A673 (cell line): ENCODE data around the gene NKD2. TPM values are rescaled to one million over a fixed set of nuclear protein-coding genes. Genes with fewer than 3 reads are reported as not detected.

ENCODE experiments used
- BruUV-seq: library from RNA; stranded (reverse); fragments of 400-500 nt; replicated peaks from 2 replicates; lab custom pipeline; 2021; lab: Mats Ljungman, UMichigan
- CTCF ChIA-PET: fragments of 300-600 bp; sonication (Branson Sonifier 250); formaldehyde crosslinking; loops from one replicate; lab custom pipeline; 2022; ENCODE audit warnings: antibody characterized with exemption; lab: Charles Lee
- POLR2A ChIA-PET: fragments of 300-600 bp; sonication (Branson Sonifier 250); formaldehyde crosslinking; loops from one replicate; lab custom pipeline; 2022; ENCODE audit warnings: antibody characterized with exemption; ENCODE audit not compliant: low non-redundant PET; lab: Charles Lee
- DNase-seq: peaks from one replicate; pipeline ENCODE4 v3.0.0-alpha.2; 2015; ENCODE audit warnings: low spot score
- H3K27ac ChIP-seq: fragments of 200-600 bp; sonication (generic); 2 replicates; pipeline ENCODE4 v1.5.1; 2016; ENCODE audit warnings: mixed run types, low read depth, mild to moderate bottlenecking, mixed read lengths, antibody characterized with exemption, low read length; ENCODE audit not compliant: poor library complexity, severe bottlenecking
- H3K27me3 ChIP-seq: fragments of 200-600 bp; sonication (generic); replicated peaks from 2 replicates; pipeline ENCODE4 v1.6.1; 2017; ENCODE audit warnings: mixed run types, low read depth, mild to moderate bottlenecking, mixed read lengths, antibody characterized with exemption, low read length; ENCODE audit not compliant: insufficient read depth, poor library complexity
- H3K36me3 ChIP-seq: fragments of 200-600 bp; sonication (generic); 2 replicates; pipeline ENCODE4 v1.6.1; 2016; ENCODE audit warnings: mixed run types, mild to moderate bottlenecking, mixed read lengths, antibody characterized with exemption, low read length; ENCODE audit not compliant: insufficient read depth, poor library complexity, severe bottlenecking
- H3K4me1 ChIP-seq: fragments of 200-600 bp; sonication (generic); 2 replicates; pipeline ENCODE4 v1.6.1; 2017; ENCODE audit warnings: mixed run types, mild to moderate bottlenecking, mixed read lengths, antibody characterized with exemption, low read length; ENCODE audit not compliant: insufficient read depth, poor library complexity, severe bottlenecking
- H3K4me3 ChIP-seq: fragments of 200-600 bp; sonication (generic); 2 replicates; pipeline ENCODE4 v1.5.1; 2016; ENCODE audit warnings: low read depth, mixed run types, mild to moderate bottlenecking, mixed read lengths, low read length; ENCODE audit not compliant: poor library complexity, severe bottlenecking
- H3K9me3 ChIP-seq: fragments of 200-600 bp; sonication (generic); 2 replicates; pipeline ENCODE4 v1.6.1; 2016; ENCODE audit warnings: mixed run types, low read depth, mild to moderate bottlenecking, mixed read lengths, antibody characterized with exemption, low read length; ENCODE audit not compliant: poor library complexity, severe bottlenecking
- CTCF ChIP-seq: fragments of 300-800, 200-600 bp; sonication (generic); conservative IDR thresholded peaks from 2 replicates; pipeline ENCODE4 v1.5.1; 2017; ENCODE audit warnings: low read depth, mild to moderate bottlenecking, antibody characterized with exemption, low read length, moderate library complexity, mixed read lengths
- EZH2 ChIP-seq: fragments of 200-600 bp; sonication (generic); IDR thresholded peaks from 2 replicates; pipeline ENCODE4 v1.6.1; 2017; ENCODE audit warnings: borderline replicate concordance, low read depth, mild to moderate bottlenecking, mixed read lengths, antibody characterized with exemption, low read length; ENCODE audit not compliant: poor library complexity, severe bottlenecking
- intact Hi-C: fragments of 100-400 bp; cut with micrococcal nuclease; formaldehyde crosslinking; loops from one replicate; pipeline ENCODE4 v1.10.0; 2022; ENCODE audit not compliant: unreplicated experiment
- total RNA-seq: library from RNA; stranded (reverse); gene quantifications from 2 replicates; pipeline ENCODE4 v1.2.3, GENCODE V29; 2021

The NKD2 gene
- total RNA-seq, 1 experiment from 2014 or later: 23.5 TPM

DNA sequence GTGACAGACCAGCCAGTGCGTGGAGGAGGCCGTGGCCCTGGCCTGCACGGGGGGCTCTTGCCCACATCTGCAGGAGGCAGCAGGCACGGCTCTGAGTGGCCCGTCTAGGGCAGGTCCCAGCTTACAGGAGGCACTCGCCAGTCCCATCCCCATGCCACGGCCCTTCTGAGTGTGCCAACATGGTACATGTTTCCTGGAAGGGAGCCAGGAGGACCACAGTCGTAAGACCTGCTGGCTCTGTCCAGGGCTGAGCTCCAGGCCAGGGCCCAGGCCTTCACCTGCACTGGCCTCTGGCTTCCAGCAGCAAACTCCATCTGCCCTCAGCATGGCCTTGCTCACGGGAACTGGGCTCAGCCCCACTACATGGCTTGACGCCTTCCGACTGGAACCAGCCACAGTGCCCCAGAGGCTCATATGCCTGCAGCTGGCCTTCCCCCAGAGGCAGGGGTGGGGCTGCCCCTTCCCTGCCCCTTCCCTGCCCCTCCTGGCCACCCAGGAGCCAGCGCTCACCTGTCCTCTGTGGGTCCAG lies 3.8 kb downstream of the NKD2 start:
- ChIA-PET CTCF (interaction anchor here (0.6 kb wide), 1 partner anchor 571 kb away, joined by 3 read pairs; no protein-coding TSS in a partner anchor), POLR2A (no interaction called here)
- no peaks in the 10 kb centered on the region for H3K9me3 ChIP-seq
- no peak overlapping the region for H3K27ac ChIP-seq
- no TSS peak for BruUV-seq
- no peak overlapping the region for H3K4me3 ChIP-seq
- TF ChIP-seq EZH2 (no peak), CTCF (no peak)
- intact Hi-C loops: no loop called here
- H3K27me3 ChIP-seq: no peaks in the 10 kb centered on the region
- peaks cover 11% of the 10 kb centered on the region for H3K4me1 ChIP-seq
- H3K36me3 ChIP-seq: peaks cover 2% of the 10 kb centered on the region
- DNase-seq: no peak

GRCh38 chr5:1012900-1013237 lies 4.3 kb downstream of the NKD2 start:
- no peak for DNase-seq
- H3K4me1 ChIP-seq: peaks cover 11% of the 10 kb centered on the region
- peaks cover 2% of the 10 kb centered on the region for H3K36me3 ChIP-seq
- CTCF ChIA-PET: interaction anchor here (0.6 kb wide), 1 partner anchor 571 kb away, joined by 3 read pairs; no protein-coding TSS in a partner anchor
- intact Hi-C loops: no loop called here
- no TSS peak for BruUV-seq
- H3K27me3 ChIP-seq: no peaks in the 10 kb centered on the region
- TF ChIP-seq EZH2 (no peak), CTCF (no peak)
- no peak overlapping the region for H3K4me3 ChIP-seq
- POLR2A ChIA-PET: no interaction called here
- no peak overlapping the region for H3K27ac ChIP-seq
- H3K9me3 ChIP-seq: no peaks in the 10 kb centered on the region

DNA sequence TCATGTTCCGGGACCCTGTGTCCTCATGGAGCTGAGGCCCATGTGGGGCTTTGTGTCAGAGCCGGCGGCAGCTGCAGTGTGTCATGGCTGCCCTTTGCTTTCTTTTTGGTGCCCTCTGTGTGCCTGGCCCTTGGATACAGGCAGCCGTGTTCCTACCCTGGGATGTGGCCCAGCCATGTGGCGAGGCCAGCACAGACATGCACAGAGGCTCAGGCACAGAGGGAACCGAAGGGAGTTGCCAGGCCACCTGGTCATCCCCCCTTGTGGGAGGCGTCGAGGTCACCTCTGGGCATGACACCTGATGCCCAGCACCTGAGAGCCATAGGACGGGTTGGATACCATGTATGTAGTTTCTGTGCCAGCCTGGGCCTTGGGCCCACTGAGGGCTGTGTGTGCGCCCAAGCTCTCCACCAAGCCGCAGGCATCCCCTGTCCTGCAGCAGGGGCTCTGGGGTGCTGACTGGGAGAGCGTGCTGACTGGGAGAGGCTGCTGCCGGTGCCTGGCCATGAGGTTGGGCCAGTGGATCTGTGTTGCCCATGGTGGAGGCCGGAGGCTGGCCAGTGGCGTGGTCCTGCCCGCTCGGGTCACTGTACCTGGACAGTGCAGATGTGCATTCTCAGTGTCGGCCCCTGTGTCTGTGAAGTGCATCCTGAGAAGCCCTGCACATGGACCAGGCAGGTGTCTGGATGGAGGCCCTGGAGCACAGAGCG lies 4.8 kb downstream of the NKD2 start:
- ChIA-PET CTCF (no interaction called here), POLR2A (no interaction called here)
- Histone ChIP-seq H3K36me3 (peaks cover 2% of the 10 kb centered on the region), H3K9me3 (no peaks in the 10 kb centered on the region), H3K27ac (no peak overlapping the region), H3K4me1 (peaks cover 8% of the 10 kb centered on the region), H3K4me3 (no peak overlapping the region), H3K27me3 (no peaks in the 10 kb centered on the region)
- intact Hi-C loops: no loop called here
- TF ChIP-seq CTCF (no peak), EZH2 (no peak)
- no peak for DNase-seq
- BruUV-seq: no TSS peak
